GM19463 (cell line): Measurements from ENCODE around the gene EHD4.

Experiments
- ATAC-seq: cut with Tn5 transposase; IDR thresholded peaks from one replicate; pipeline ENCODE4 v1.9.1; 2021; ENCODE audit warnings: mild to moderate bottlenecking, moderate library complexity; ENCODE audit not compliant: unreplicated experiment

Gene EHD4

GRCh38 chr15:41921639-41922038 is 50.7 kb downstream of the EHD4 start:
- no peak for ATAC-seq

DNA sequence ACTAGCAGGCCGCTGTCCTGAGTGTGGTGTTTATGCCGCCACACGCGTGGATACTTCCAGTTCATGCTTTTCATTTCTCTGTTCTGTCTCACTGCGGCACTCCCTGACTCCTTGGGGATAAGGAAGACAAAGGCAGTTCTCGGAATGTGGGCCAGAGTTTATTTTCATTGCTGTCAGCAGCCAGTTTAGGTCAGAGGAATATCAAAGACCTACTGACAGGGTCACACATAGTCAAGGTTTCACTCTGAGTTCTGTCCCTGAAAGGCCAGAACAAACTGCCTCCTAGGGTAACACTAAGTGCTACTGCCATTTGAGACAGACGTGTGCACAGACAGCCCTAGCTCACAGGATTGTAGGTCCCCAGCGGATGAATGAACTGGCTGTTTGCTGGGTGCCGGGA is 51.2 kb downstream of the EHD4 start:
- no peak for ATAC-seq

- no peak for ATAC-seq
Observed at GRCh38 chr15:41919954-41920538, 52.3 kb downstream of the EHD4 start.

GRCh38 chr15:41919201-41919820 is 53.0 kb downstream of the EHD4 start:
- no peak for ATAC-seq

GRCh38 chr15:41918506-41919126 is 53.7 kb downstream of the EHD4 start:
- no peak for ATAC-seq

DNA sequence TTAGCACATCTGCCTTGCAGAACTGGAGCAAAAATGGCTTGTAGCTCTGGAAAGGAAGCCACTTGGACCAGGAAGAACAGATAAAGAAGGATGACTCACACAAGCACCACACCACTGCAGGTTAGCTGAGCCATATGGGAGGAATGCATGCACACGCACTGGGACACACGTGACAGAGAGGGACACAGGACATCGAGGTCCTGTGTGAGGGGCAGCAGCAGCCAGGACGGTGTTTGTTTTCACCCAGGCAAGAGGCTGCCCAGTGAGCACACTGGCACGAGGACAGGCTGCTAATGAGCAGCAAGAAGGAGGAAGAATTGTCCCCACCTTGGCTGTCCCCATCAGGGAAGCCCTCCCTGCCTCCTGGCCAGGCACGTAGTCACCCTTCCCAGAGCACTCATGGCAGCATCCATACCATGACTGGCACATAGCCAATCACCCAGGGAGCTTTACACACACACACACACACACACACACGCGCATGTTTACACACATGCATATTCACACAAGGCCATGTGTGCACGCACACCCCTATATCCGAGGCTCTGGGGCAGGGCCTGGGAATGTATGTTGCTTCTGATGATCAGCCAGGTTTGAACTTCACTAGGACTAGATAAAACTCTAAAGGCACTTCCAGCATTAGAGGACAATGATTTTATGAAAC is 54.5 kb downstream of the EHD4 start:
- ATAC-seq, result no peak

DNA sequence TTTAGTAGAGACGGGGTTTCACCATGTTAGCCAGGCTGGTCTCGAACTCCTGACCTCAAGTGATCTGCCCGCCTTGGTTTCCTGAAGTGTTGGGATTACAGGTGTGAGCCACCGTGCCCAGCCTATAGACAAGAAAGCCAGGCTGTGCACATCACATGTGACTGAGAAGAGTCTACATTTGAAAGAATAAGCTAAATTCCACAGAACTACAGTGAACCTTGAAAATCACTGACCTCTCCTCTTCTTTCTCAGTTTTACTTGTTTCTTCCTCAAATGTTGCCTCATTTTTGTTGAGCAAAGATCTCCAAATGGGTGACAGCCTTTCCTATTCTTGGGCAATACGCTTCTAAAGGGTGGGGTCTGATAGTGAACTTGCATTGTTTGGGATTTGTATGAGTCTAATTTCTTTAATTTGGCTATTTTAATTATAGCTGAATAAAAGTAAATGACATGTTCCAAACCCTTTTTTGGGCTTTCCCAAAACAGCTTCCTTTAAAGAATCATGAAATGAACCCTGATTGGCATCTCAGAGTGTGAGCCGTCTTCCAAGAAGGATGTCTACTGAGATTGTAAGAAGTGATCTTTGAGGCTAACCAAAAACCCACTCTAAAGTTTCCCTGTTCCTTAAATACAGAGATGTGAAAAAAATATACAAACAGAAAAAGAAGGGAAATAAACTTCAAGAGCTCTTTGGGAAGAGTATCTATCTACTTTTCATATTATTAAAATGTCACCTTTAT is 56.9 kb downstream of the EHD4 start:
- no peak for ATAC-seq

DNA sequence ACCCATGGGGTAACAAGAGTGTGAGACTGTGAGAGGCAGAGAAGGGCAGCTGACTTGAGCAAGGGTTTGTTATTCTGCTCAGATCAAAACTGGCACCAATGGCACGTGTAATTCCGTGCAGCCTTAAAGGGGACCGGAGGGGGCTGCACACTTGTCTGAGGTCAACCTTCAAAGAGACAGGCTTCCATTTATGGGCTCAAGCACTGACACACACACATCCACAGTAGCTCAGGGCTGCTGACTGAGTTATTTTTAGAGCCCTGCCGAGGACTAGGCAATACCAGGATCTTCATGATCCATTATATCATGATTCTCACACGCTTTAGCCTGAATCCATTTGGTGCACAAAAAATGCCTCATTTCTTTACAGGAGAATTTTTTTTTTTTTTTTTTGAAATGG is 57.9 kb downstream of the EHD4 start:
- no peak for ATAC-seq

- no peak for ATAC-seq
Observed at GRCh38 chr15:41913256-41913655, 59.1 kb downstream of the EHD4 start.

GRCh38 chr15:41911691-41912345 is 60.5 kb downstream of the EHD4 start:
- ATAC-seq, result no peak

GRCh38 chr15:41908736-41909461 is 63.5 kb downstream of the EHD4 start:
- ATAC-seq, result no peak

DNA sequence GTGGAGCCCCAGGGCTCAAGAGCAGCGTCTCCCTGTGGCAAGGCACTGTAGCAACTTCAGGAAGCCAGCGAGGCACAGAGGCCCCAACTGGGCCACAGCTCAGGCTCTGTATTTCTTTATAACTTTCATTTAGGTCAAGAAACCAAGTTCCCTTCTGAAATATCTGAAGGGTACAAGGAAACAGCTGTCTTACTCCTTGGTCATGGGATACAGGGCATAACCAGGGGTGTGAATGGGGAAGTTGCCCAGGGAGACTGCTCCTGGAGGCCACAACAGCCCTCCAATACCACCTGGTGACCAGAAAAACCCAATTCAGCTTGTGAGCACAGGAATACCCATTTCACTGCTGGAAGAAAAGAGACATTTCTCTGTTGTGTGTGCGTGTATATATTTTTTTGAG is 65.2 kb downstream of the EHD4 start:
- no peak for ATAC-seq

DNA sequence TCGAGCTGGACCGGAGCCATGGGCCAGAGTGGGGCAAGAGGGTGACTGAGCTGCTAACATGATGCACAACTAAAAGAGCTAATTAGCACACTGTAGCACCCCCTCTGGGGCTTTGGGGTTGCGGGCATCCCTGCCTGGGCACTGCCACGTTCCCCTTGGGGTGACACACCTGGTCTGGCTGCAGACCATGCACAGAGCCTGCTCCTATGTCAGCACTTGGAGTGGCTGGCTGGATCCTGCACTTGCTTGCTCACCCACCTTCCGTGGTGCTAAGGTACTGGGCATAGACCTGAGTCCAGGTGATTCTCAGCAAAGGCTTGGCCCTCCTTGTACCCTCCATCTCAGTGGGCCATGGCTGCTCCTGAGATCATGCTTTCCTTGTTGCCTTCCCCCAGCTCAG is 65.7 kb downstream of the EHD4 start:
- no peak for ATAC-seq

DNA sequence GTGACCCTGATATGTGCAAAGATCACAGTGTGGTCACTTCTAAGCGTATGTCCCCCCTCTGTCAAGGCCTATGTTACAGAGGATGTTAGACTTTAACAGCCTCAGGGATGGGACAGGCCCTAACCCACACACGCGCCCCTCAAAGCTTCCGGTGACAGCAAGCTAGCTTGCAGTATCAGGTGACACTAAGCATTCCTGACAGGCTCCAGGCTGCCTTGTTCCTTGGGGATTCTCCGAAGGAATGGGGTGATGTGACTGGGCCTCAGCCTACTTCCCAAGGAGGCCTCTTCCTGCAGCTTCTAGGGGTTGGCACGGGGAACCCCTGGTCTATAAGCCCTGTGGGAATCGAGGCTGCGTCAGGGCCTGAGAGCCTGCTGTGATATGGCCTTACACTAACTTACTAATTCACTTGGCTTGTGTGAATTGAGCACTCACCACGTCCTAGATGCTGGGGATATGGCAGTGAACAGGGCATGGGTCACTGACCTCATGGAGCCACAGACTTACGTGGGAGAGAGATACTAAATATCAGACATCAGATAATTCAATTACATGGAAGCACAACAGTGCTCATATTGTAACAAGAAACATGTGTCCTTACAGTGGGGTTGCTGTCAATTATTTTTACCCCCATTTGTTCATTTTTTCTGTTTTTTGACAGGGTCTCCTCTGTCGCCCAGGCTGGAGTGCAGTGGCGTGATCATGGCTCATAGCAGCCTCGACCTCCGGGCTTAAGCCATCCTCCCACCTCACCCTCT is 67.1 kb downstream of the EHD4 start:
- ATAC-seq, result no peak

GRCh38 chr15:41904541-41905005 is 67.8 kb downstream of the EHD4 start:
- ATAC-seq, result no peak

DNA sequence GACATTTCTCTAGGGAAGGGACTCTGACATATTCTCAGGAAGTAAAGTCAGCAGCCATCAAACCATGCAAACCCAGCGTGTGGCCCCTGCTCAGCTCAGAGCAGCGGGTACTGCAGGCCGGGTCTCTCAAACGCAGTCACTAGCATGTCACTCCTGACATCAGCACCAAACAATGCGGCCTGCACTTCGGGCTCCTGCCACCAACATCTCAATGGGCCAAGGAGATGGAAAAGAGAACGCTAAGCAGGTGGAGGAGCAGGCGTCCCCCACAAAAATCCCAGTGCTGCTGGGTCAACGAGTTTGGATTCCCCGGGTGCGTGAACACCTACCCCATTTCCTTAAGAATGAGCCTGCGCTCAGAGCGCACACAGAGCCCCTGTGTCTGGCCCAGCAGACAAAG is 68.6 kb downstream of the EHD4 start:
- no peak for ATAC-seq

- no peak for ATAC-seq
Observed at GRCh38 chr15:41901431-41901830, 70.9 kb downstream of the EHD4 start.

DNA sequence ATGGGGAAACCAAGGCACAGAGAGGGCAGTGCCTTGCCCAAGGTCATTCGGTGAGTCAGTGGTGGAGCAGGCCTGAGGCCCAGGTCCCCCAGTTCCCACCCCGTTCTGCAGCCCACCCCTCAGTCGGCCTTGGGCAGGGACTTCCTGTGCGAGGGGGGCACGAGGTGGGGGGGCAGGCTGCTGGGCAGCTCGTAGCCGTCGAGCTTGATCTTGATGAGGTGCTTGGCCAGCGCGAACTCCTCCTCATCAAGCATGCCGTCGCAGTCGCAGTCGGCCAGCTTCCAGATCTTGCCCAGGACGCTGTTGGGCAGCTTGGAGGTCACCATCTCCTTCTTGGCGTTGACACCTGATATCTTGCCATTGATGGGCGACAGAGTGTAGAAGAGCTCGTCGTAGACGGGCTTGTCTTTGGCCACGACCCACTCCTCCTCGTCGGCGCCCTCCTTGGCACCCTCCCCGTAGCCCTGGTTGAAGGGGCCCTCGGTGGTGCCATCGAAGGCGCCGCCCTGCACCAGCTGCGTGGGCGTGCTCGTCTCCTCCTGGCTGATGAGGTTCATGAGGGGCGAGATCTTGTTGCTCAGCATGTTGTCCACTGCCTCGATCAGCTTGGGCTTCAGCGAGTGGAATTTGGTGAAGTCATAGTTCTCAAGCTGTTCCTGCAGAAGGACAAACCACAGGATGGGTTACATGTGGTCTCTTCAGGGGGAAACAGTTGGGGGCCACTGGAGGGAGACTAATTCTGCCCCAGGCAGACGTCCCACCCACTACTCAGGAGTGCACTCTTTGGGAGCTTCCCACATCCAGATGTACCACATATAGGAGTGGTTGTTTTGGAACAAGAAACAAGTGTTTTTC is 71.6 kb downstream of the EHD4 start:
- no peak for ATAC-seq
